Measurements from ENCODE around the gene SFTPA2.

Gene SFTPA2

GRCh38 chr10:79507440-79508167 is 52.6 kb downstream of the SFTPA2 start:
- H3K4me3 ChIP-seq (ENCODE audit: severe bottlenecking), result no peak overlapping the region
- DNase-seq (ENCODE audit: low spot score), result no peak
- no peaks in the 10 kb centered on the region for H3K9me3 ChIP-seq (ENCODE audit: severe bottlenecking)
- H3K27me3 ChIP-seq (ENCODE audit: insufficient read depth, poor library complexity, severe bottlenecking), result no peaks in the 10 kb centered on the region
- no peaks in the 10 kb centered on the region for H3K4me1 ChIP-seq (ENCODE audit: insufficient read depth, poor library complexity, severe bottlenecking)
- no peak overlapping the region for H3K27ac ChIP-seq (ENCODE audit: poor library complexity, severe bottlenecking)
- no peak for TF ChIP-seq CTCF (IDR thresholded peaks at IDR 0.05; ENCODE audit: poor library complexity, severe bottlenecking)
- no peak for ATAC-seq (ENCODE audit: low read depth)
- H3K36me3 ChIP-seq (ENCODE audit: low read depth), result no peaks in the 10 kb centered on the region
